ENCODE results near the gene HSF2BP.
"Not testable (repeated sequence)": the region's sequence is repeated elsewhere in the genome, so short reads cannot be mapped to it uniquely, and the experiment has no call there.

HSF2BP gene

DNA sequence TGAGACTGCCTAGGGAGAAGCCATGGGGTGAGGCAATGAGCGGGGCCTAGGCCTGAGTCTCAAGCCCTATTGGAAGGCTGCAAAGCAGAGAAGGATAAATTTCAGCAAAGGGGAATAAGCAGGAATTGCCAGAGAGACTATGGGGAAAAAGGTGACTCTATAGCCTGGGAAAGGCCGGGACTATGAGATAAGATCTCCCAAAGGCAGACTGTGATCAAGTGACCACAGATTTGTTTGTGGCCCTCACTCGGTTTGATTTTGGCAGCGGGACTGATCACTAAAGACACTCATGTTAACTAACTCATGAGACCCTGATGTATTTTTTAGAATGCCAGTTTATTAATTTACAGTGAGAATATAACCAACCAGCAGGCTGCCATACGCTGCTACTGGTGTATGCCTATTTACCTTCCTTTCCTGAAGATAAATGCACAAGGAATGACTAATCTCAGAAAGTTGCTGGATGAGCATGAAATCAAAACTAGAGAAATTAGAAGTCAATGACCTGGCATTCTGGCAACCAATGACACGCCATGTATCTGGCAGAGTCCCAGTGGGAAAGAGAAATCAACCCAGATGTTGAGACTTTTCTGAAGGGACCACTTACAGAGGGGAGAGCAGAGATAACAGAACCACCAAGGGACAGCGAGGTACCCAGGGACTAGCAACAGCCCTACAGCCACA, 4.3 kb downstream of the HSF2BP start:
- Histone ChIP-seq H3K4me3 (ENCODE audit: low read depth in 1 of 5, low read length in 5 of 5) (no peak overlapping the region), H3K9me3 (ENCODE audit: control insufficient read depth in 5 of 5, low read length in 5 of 5) (no peaks in the 10 kb centered on the region), H3K27me3 (ENCODE audit: control insufficient read depth in 5 of 5, insufficient read depth in 4 of 5, low read length in 5 of 5) (no peaks in the 10 kb centered on the region), H3K4me1 (ENCODE audit: control insufficient read depth in 5 of 5, insufficient read depth in 5 of 5, low read length in 5 of 5) (peaks cover 4 to 42% (median 21%) of the 10 kb centered on the region in 5 donors), H3K27ac (ENCODE audit: low read depth, low read length) (peak overlapping the region; percentile 71), H3K36me3 (ENCODE audit: control insufficient read depth in 5 of 5, insufficient read depth in 5 of 5, low read length in 5 of 5) (no peaks in the 10 kb centered on the region), H3K9ac (ENCODE audit: low read length in 5 of 5) (no peak overlapping the region)

- Histone ChIP-seq H3K27ac (ENCODE audit: low read depth, low read length) (no peak overlapping the region), H3K27me3 (ENCODE audit: control insufficient read depth in 5 of 5, insufficient read depth in 4 of 5, low read length in 5 of 5) (no peaks in the 10 kb centered on the region), H3K4me3 (ENCODE audit: low read depth in 1 of 5, low read length in 5 of 5) (no peak overlapping the region)
These were observed 5.7 kb downstream of the HSF2BP start for GRCh38 chr21:43653626-43654025.

GRCh38 chr21:43652616-43653015, 6.7 kb downstream of the HSF2BP start:
- Histone ChIP-seq H3K27me3 (ENCODE audit: control insufficient read depth in 5 of 5, insufficient read depth in 4 of 5, low read length in 5 of 5) (no peaks in the 10 kb centered on the region), H3K4me3 (ENCODE audit: low read depth in 1 of 5, low read length in 5 of 5) (no peak overlapping the region), H3K9me3 (ENCODE audit: control insufficient read depth in 5 of 5, low read length in 5 of 5) (no peaks in the 10 kb centered on the region), H3K4me1 (ENCODE audit: control insufficient read depth in 5 of 5, insufficient read depth in 5 of 5, low read length in 5 of 5) (peaks cover 4 to 30% (median 12%) of the 10 kb centered on the region in 5 donors), H3K36me3 (ENCODE audit: control insufficient read depth in 5 of 5, insufficient read depth in 5 of 5, low read length in 5 of 5) (no peaks in the 10 kb centered on the region), H3K9ac (ENCODE audit: low read length in 5 of 5) (no peak overlapping the region), H3K27ac (ENCODE audit: low read depth, low read length) (no peak overlapping the region)

More at GRCh38 chr21:43653626-43654025, 5.7 kb downstream of the HSF2BP start:
- Histone ChIP-seq H3K4me1 (ENCODE audit: control insufficient read depth in 5 of 5, insufficient read depth in 5 of 5, low read length in 5 of 5) (peaks cover 4 to 34% (median 12%) of the 10 kb centered on the region in 5 donors), H3K36me3 (ENCODE audit: control insufficient read depth in 5 of 5, insufficient read depth in 5 of 5, low read length in 5 of 5) (no peaks in the 10 kb centered on the region), H3K9me3 (ENCODE audit: control insufficient read depth in 5 of 5, low read length in 5 of 5) (no peaks in the 10 kb centered on the region), H3K9ac (ENCODE audit: low read length in 5 of 5) (peak overlapping the region in 1 of 5 donors; percentile 20)

DNA sequence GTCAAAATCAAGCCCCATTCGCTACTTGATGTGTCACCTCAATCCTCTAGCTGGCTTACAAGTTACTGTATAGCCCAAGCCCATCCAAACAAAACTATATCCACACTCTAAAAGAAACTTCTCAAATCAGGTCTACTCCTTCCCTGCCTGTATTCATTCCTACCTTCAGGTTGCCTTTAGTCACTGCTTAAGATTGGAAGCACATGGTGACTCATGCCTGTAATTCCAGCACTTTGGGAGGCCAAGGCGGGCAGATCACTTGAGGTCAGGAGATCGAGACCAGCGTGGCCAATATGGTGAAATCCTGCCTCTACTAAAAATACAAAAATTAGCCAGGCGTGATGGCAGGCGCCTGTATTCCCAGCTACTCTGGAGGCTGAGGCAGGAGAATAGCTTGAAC, 7.4 kb downstream of the HSF2BP start:
- H3K36me3 ChIP-seq (ENCODE audit: control insufficient read depth in 5 of 5, insufficient read depth in 5 of 5, low read length in 5 of 5); H3K27ac ChIP-seq (ENCODE audit: low read depth, low read length); H3K27me3 ChIP-seq (ENCODE audit: control insufficient read depth in 5 of 5, insufficient read depth in 4 of 5, low read length in 5 of 5); H3K9ac ChIP-seq (ENCODE audit: low read length in 5 of 5); H3K9me3 ChIP-seq (ENCODE audit: control insufficient read depth in 5 of 5, low read length in 5 of 5); H3K4me3 ChIP-seq (ENCODE audit: low read depth in 1 of 5, low read length in 5 of 5): not testable (repeated sequence)
- H3K4me1 ChIP-seq (ENCODE audit: control insufficient read depth in 5 of 5, insufficient read depth in 5 of 5, low read length in 5 of 5) = peaks cover 0 to 23% (median 12%) of the 10 kb centered on the region in 5 donors

- H3K4me1 ChIP-seq (ENCODE audit: control insufficient read depth in 5 of 5, insufficient read depth in 5 of 5, low read length in 5 of 5) = peaks cover 2 to 15% (median 13%) of the 10 kb centered on the region in 5 donors
- no peaks in the 10 kb centered on the region for H3K9me3 ChIP-seq (ENCODE audit: control insufficient read depth in 5 of 5, low read length in 5 of 5)
- H3K27me3 ChIP-seq (ENCODE audit: control insufficient read depth in 5 of 5, insufficient read depth in 4 of 5, low read length in 5 of 5) = no peaks in the 10 kb centered on the region
- no peaks in the 10 kb centered on the region for H3K36me3 ChIP-seq (ENCODE audit: control insufficient read depth in 5 of 5, insufficient read depth in 5 of 5, low read length in 5 of 5)
- H3K27ac ChIP-seq (ENCODE audit: low read depth, low read length) = no peak overlapping the region
- no peak overlapping the region for H3K9ac ChIP-seq (ENCODE audit: low read length in 5 of 5)
- no peak overlapping the region for H3K4me3 ChIP-seq (ENCODE audit: low read depth in 1 of 5, low read length in 5 of 5)
These were observed 11.1 kb downstream of the HSF2BP start for GRCh38 chr21:43648171-43648570.

DNA sequence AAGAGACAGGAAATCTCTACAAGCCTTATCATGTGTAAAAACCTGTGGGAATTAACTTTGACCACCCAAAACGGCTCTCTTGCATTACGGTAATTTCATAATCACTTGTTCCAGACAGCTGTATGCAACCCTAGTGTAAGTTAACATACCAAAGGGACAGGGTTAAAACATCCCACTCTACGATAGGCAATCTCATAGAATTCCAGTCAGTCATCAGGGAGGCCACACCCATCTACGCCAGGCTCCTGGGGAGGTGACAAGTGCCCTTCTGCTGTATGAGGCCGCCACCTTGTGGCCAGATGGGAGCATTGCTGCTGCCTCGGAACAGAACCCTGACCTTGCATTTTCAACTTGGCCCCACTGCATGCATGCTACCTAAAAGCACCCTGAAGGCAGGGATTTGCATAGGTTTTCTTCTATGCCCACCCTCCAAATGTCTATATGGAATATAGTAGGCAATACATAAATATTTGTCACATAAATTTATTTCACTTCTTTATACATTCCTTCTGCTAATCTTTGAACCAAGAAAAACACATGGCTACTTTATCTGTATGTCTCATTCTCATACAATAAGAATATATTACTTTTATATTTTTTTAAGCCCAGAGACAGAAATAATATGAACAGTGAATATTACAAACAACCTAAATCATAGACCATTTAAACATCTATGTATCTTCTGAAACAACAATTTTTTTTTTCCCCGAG, 12.6 kb downstream of the HSF2BP start:
- Histone ChIP-seq H3K36me3 (ENCODE audit: control insufficient read depth in 5 of 5, insufficient read depth in 5 of 5, low read length in 5 of 5) (no peaks in the 10 kb centered on the region), H3K27ac (ENCODE audit: low read depth, low read length) (peak overlapping the region; percentile 74), H3K27me3 (ENCODE audit: control insufficient read depth in 5 of 5, insufficient read depth in 4 of 5, low read length in 5 of 5) (no peaks in the 10 kb centered on the region), H3K4me1 (ENCODE audit: control insufficient read depth in 5 of 5, insufficient read depth in 5 of 5, low read length in 5 of 5) (peaks cover 2 to 15% (median 13%) of the 10 kb centered on the region in 5 donors), H3K9ac (ENCODE audit: low read length in 5 of 5) (peak overlapping the region in 2 of 5 donors; percentile 14 to 26), H3K4me3 (ENCODE audit: low read depth in 1 of 5, low read length in 5 of 5) (no peak overlapping the region), H3K9me3 (ENCODE audit: control insufficient read depth in 5 of 5, low read length in 5 of 5) (no peaks in the 10 kb centered on the region)

DNA sequence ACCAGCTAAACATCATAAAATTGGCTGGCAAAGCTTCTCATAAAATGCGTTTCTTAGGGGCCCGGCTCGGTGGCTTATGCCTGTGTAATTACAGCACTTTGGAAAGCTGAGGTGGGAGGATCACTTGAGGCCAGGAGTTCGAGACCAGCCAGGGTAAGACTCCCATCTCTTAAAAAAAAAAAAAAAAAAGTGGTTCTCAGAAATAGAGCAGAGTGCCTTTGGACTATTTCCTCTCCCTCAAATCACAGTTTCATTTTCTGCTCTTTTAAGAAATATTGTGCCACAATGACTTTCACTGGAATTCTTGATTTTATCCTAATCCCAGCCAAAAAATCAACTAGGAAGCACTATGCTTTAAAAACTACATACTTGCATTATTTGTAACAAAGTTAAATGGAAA, 13.3 kb downstream of the HSF2BP start:
- Histone ChIP-seq H3K9ac (ENCODE audit: low read length in 5 of 5) (peak overlapping the region in 4 of 5 donors; percentile 26 to 56 (median 48)), H3K36me3 (ENCODE audit: control insufficient read depth in 5 of 5, insufficient read depth in 5 of 5, low read length in 5 of 5) (no peaks in the 10 kb centered on the region), H3K4me3 (ENCODE audit: low read depth in 1 of 5, low read length in 5 of 5) (peak overlapping the region in 3 of 5 donors; percentile 15 to 47 (median 21)), H3K27ac (ENCODE audit: low read depth, low read length) (peak overlapping the region; percentile 74), H3K27me3 (ENCODE audit: control insufficient read depth in 5 of 5, insufficient read depth in 4 of 5, low read length in 5 of 5) (no peaks in the 10 kb centered on the region), H3K9me3 (ENCODE audit: control insufficient read depth in 5 of 5, low read length in 5 of 5) (no peaks in the 10 kb centered on the region), H3K4me1 (ENCODE audit: control insufficient read depth in 5 of 5, insufficient read depth in 5 of 5, low read length in 5 of 5) (peaks cover 2 to 15% (median 13%) of the 10 kb centered on the region in 5 donors)

- peak overlapping the region in 3 of 5 donors; percentile 15 to 47 (median 21) for H3K4me3 ChIP-seq (ENCODE audit: low read depth in 1 of 5, low read length in 5 of 5)
- H3K9ac ChIP-seq (ENCODE audit: low read length in 5 of 5) = peak overlapping the region in 4 of 5 donors; percentile 26 to 56 (median 48)
- peaks cover 2 to 15% (median 14%) of the 10 kb centered on the region in 5 donors for H3K4me1 ChIP-seq (ENCODE audit: control insufficient read depth in 5 of 5, insufficient read depth in 5 of 5, low read length in 5 of 5)
- no peaks in the 10 kb centered on the region for H3K36me3 ChIP-seq (ENCODE audit: control insufficient read depth in 5 of 5, insufficient read depth in 5 of 5, low read length in 5 of 5)
- no peaks in the 10 kb centered on the region for H3K27me3 ChIP-seq (ENCODE audit: control insufficient read depth in 5 of 5, insufficient read depth in 4 of 5, low read length in 5 of 5)
- no peaks in the 10 kb centered on the region for H3K9me3 ChIP-seq (ENCODE audit: control insufficient read depth in 5 of 5, low read length in 5 of 5)
- peak overlapping the region; percentile 74 for H3K27ac ChIP-seq (ENCODE audit: low read depth, low read length)
These were observed 14.0 kb downstream of the HSF2BP start for GRCh38 chr21:43645136-43645891.

DNA sequence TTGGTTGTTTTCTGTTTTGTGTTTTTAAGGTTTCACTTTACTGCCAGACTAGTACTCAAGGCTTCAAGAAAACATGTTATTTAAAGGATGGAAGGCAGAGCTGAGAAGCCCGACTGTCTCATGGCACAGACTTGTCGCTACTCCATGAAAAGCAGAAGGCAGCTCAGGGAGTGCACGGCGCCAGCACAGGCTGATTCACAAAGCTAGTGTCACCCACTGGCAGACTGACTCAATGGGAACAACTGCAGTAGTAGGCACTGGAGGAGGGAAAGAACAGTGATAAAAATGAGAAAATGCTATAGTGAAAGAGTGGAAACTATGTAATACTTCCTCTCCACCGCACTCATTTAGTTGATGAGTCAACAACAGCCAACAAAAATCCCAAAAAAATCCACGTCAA, 14.7 kb downstream of the HSF2BP start:
- Histone ChIP-seq H3K9ac (ENCODE audit: low read length in 5 of 5) (no peak overlapping the region), H3K4me3 (ENCODE audit: low read depth in 1 of 5, low read length in 5 of 5) (no peak overlapping the region), H3K9me3 (ENCODE audit: control insufficient read depth in 5 of 5, low read length in 5 of 5) (no peaks in the 10 kb centered on the region), H3K36me3 (ENCODE audit: control insufficient read depth in 5 of 5, insufficient read depth in 5 of 5, low read length in 5 of 5) (no peaks in the 10 kb centered on the region), H3K27me3 (ENCODE audit: control insufficient read depth in 5 of 5, insufficient read depth in 4 of 5, low read length in 5 of 5) (no peaks in the 10 kb centered on the region), H3K27ac (ENCODE audit: low read depth, low read length) (no peak overlapping the region), H3K4me1 (ENCODE audit: control insufficient read depth in 5 of 5, insufficient read depth in 5 of 5, low read length in 5 of 5) (peaks cover 2 to 18% (median 14%) of the 10 kb centered on the region in 5 donors)

DNA sequence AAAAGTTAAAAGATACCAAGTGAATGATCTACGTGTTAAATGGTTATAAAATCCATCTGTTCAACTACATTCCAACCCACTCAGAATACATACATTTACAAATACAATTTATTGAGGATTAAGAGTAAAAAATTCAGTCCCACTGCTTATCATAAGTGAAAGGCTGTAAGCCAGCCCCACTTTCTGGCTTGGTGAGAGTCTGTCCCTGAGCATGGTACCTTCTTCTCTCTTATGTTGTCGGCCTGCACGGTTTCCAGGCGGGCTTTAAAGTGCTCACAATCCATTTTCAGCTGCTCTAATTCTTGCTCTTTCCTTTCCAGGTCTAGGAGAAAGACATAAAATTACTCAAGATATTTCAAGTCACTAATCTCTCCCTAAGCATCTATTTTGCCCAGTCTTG, 15.2 kb downstream of the HSF2BP start:
- H3K9ac ChIP-seq (ENCODE audit: low read length in 5 of 5) = no peak overlapping the region
- no peak overlapping the region for H3K27ac ChIP-seq (ENCODE audit: low read depth, low read length)
- peaks cover 2 to 18% (median 14%) of the 10 kb centered on the region in 5 donors for H3K4me1 ChIP-seq (ENCODE audit: control insufficient read depth in 5 of 5, insufficient read depth in 5 of 5, low read length in 5 of 5)
- H3K36me3 ChIP-seq (ENCODE audit: control insufficient read depth in 5 of 5, insufficient read depth in 5 of 5, low read length in 5 of 5) = no peaks in the 10 kb centered on the region
- H3K4me3 ChIP-seq (ENCODE audit: low read depth in 1 of 5, low read length in 5 of 5) = no peak overlapping the region
- no peaks in the 10 kb centered on the region for H3K9me3 ChIP-seq (ENCODE audit: control insufficient read depth in 5 of 5, low read length in 5 of 5)
- H3K27me3 ChIP-seq (ENCODE audit: control insufficient read depth in 5 of 5, insufficient read depth in 4 of 5, low read length in 5 of 5) = no peaks in the 10 kb centered on the region

All from subcutaneous abdominal adipose tissue (tissue), 5 donors.